ENCODE data around the gene TOMM6. TPM values are rescaled to one million over a fixed set of nuclear protein-coding genes. Genes with fewer than 3 reads are reported as not detected.
"Not testable (repeated sequence)": the region's sequence is repeated elsewhere in the genome, so short reads cannot be mapped to it uniquely, and the experiment has no call there.

The TOMM6 gene
- total and polyA plus RNA-seq, 8 donors, result 11.9 to 343 (median 131) TPM

DNA sequence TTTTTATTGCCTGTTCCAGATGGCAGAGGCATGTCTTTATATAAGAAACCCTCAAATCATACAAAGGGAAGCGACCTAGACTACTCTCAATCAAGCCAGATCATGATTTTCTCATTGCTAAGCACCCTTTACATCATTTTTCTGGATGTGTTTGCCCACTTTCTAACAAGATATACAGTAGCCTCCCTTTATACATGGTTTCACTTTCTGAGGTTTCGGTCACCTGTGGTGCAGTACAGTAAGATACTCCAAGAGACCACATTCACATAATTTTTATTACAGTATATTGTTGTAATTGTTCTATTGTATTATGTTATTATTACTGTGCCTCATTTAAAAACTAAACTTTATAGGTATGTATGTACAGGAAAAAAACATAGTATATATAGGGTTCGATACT lies 23.6 kb downstream of the TOMM6 start:
- no peaks in the 10 kb centered on the region for H3K9me3 ChIP-seq
- 87 to 97% (median 90%) methylated on average over 3 of the region's 3 CpGs for WGBS, 5 donors
- no peak overlapping the region for H3K4me3 ChIP-seq
- no peaks in the 10 kb centered on the region for H3K4me1 ChIP-seq
- no peak overlapping the region for H3K27ac ChIP-seq
- no peaks in the 10 kb centered on the region for H3K27me3 ChIP-seq
- no peak for DNase-seq
- TF ChIP-seq EP300 (IDR thresholded peaks at IDR 0.05), result no peak
- no peak for TF ChIP-seq POLR2AphosphoS5 (IDR thresholded peaks at IDR 0.05)
- no peak for TF ChIP-seq POLR2A (IDR thresholded peaks at IDR 0.05)
- TF ChIP-seq, protein P1, sequence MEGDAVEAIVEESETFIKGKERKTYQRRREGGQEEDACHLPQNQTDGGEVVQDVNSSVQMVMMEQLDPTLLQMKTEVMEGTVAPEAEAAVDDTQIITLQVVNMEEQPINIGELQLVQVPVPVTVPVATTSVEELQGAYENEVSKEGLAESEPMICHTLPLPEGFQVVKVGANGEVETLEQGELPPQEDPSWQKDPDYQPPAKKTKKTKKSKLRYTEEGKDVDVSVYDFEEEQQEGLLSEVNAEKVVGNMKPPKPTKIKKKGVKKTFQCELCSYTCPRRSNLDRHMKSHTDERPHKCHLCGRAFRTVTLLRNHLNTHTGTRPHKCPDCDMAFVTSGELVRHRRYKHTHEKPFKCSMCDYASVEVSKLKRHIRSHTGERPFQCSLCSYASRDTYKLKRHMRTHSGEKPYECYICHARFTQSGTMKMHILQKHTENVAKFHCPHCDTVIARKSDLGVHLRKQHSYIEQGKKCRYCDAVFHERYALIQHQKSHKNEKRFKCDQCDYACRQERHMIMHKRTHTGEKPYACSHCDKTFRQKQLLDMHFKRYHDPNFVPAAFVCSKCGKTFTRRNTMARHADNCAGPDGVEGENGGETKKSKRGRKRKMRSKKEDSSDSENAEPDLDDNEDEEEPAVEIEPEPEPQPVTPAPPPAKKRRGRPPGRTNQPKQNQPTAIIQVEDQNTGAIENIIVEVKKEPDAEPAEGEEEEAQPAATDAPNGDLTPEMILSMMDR (IDR thresholded peaks at IDR 0.05), result no peak
- intact Hi-C loops (cut with DNase I; ENCODE audit: low total_unique reads), result no loop called here
- H3K36me3 ChIP-seq, result peaks cover under 1 to 7% (median 6%) of the 10 kb centered on the region in 4 donors

DNA sequence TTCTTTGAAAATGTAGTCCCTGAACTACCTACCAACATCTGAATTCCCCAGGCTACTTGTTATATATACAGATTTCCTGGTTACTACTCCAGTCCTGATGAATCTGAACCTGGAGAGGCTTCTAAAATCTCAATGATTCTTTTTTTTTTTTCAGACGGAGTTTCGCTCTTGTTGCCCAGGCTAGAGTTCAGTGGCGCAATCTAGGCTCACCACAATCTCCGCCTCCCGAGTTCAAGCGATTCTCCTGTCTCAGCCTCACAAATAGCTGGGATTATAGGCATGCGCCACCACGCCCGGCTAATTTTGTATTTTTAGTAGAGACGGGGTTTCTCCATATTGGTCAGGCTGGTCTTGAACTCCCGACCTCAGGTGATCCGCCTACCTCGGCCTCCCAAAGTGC lies 24.5 kb downstream of the TOMM6 start:
- intact Hi-C loops (cut with DNase I; ENCODE audit: low total_unique reads); DNase-seq; H3K9me3 ChIP-seq; H3K36me3 ChIP-seq; H3K27ac ChIP-seq; H3K4me3 ChIP-seq; H3K4me1 ChIP-seq; H3K27me3 ChIP-seq: not testable (repeated sequence)
- 93 to 98% (median 95%) methylated on average over 10 to 13 of the region's 13 CpGs for WGBS, 5 donors

DNA sequence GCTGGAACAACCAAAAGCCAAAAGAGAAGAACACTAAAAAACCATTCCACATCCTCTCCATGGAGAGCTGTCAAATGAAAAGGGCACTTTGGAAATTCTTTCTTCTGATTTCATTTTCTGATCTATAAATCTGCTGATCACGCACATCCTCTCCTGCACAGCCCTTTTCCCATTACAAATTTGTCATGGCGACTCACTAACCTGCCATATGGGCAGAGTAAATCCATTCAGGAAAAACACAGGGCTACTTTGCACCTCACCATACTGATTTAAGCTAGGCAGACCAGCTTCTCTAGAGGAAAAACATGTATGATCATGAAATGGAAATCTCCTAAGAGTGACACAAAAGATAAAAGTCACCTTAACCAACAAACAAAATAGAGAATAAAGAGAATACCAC lies 26.0 kb downstream of the TOMM6 start:
- Histone ChIP-seq H3K9me3 (no peaks in the 10 kb centered on the region), H3K27me3 (no peaks in the 10 kb centered on the region), H3K27ac (no peak overlapping the region), H3K4me3 (no peak overlapping the region), H3K36me3 (no peaks in the 10 kb centered on the region), H3K4me1 (no peaks in the 10 kb centered on the region)
- TF ChIP-seq POLR2AphosphoS5 (IDR thresholded peaks at IDR 0.05), result no peak
- no peak for TF ChIP-seq EP300 (IDR thresholded peaks at IDR 0.05)
- TF ChIP-seq, protein P1 (IDR thresholded peaks at IDR 0.05), result no peak
- no peak for TF ChIP-seq POLR2A (IDR thresholded peaks at IDR 0.05)
- WGBS, 5 donors, result 89 to 97% (median 94%) methylated on average over 2 of the region's 2 CpGs
- DNase-seq, result no peak
- intact Hi-C loops (cut with DNase I; ENCODE audit: low total_unique reads), result no loop called here

DNA sequence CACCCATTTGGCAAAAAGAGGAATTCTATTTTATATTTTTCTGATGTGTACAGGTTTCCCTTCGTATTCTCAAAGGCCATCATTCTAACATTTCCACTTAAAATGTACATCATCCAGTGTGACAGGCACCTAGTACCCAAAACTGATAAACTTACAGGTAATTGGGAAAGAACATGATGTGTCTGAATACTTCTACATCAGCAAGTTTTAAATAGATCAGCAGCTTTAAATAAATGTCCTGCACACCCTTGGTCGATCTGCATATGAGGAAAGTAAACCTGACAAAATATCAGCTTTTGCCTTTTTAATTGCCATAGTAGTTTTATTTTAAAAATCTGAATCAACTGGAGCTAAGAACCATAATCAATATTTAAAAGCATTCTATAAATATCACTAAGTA lies 26.5 kb downstream of the TOMM6 start:
- no peak overlapping the region for H3K4me3 ChIP-seq
- 81 to 94% (median 92%) methylated on average over 2 of the region's 2 CpGs for WGBS, 5 donors
- no peak for TF ChIP-seq EP300 (IDR thresholded peaks at IDR 0.05)
- TF ChIP-seq POLR2A (IDR thresholded peaks at IDR 0.05), result no peak
- no peak for TF ChIP-seq POLR2AphosphoS5 (IDR thresholded peaks at IDR 0.05)
- TF ChIP-seq, protein P1 (IDR thresholded peaks at IDR 0.05), result no peak
- H3K27me3 ChIP-seq, result no peaks in the 10 kb centered on the region
- no peaks in the 10 kb centered on the region for H3K36me3 ChIP-seq
- no peaks in the 10 kb centered on the region for H3K9me3 ChIP-seq
- H3K27ac ChIP-seq, result no peak overlapping the region
- H3K4me1 ChIP-seq, result no peaks in the 10 kb centered on the region
- DNase-seq, result no peak
- intact Hi-C loops (cut with DNase I; ENCODE audit: low total_unique reads), result no loop called here

DNA sequence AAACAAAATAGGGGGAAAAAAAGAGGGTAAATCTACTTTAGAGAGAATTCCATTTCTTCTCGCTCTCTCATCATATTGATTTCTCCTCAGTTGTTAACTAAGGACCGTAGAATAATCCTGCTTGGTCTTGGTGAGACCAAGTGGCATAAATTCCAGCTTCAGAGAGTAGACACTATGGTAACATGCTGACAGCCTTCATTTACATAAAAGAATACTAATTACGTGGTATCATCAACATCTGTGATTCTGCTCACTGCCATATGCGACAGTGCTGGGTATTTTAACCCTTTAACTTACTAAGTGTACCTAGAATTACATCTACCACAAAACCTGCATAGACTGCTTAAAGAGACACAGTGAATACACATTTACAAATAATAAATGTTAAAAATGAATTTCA lies 27.1 kb downstream of the TOMM6 start:
- no peak for TF ChIP-seq EP300 (IDR thresholded peaks at IDR 0.05)
- no peak for TF ChIP-seq POLR2AphosphoS5 (IDR thresholded peaks at IDR 0.05)
- no peak for TF ChIP-seq POLR2A (IDR thresholded peaks at IDR 0.05)
- TF ChIP-seq, protein P1 (IDR thresholded peaks at IDR 0.05), result no peak
- intact Hi-C loops (cut with DNase I; ENCODE audit: low total_unique reads), result no loop called here
- Histone ChIP-seq H3K27me3 (no peaks in the 10 kb centered on the region), H3K9me3 (no peaks in the 10 kb centered on the region), H3K27ac (no peak overlapping the region), H3K4me1 (no peaks in the 10 kb centered on the region), H3K4me3 (no peak overlapping the region), H3K36me3 (no peaks in the 10 kb centered on the region)
- WGBS, 5 donors, result 68 to 81% (median 80%) methylated on average over 4 of the region's 4 CpGs
- DNase-seq, result no peak
